ENCODE data around the gene MPHOSPH9. TPM values are rescaled to one million over a fixed set of nuclear protein-coding genes. Genes with fewer than 3 reads are reported as not detected.

Gene MPHOSPH9
- total and polyA plus RNA-seq, 2 of the 13 experiments (the other 11 are each of a cell fraction or from before 2014, with no cell fraction given), result 20.3 to 63.4 TPM

GRCh38 chr12:123142518-123142840 lies 90.5 kb downstream of the MPHOSPH9 start:
- ChIA-PET POLR2A (interaction anchor here (1.1 to 4.2 kb wide), 7 partner anchors 11 to 91 kb away, joined by 3 to 34 read pairs (median 6); partner anchors contain the start of genes MPHOSPH9 and MTRFR), CTCF (ENCODE audit: low intra/inter-chr PET ratio, low total read pairs) (no interaction called here)
- no peak overlapping the region for H2AFZ ChIP-seq (ENCODE audit: low read length)
- DNase-seq (ENCODE audit: low spot score) (no peak), ATAC-seq (no peak), FAIRE-seq (no peak)
- H4K20me1 ChIP-seq (ENCODE audit: insufficient read depth, low read length), result no peaks in the 10 kb centered on the region
- peak overlapping the region; percentile 94 for H3K4me2 ChIP-seq (ENCODE audit: low read depth, low read length)
- no peaks in the 10 kb centered on the region for H3K9me3 ChIP-seq (ENCODE audit: low read length)
- no TSS peak for BruUV-seq (replicated peaks)
- H3K27ac ChIP-seq (ENCODE audit: extremely low read length, insufficient read depth, low read length), result peak overlapping the region; percentile 97
- H3K27me3 ChIP-seq (ENCODE audit: control insufficient read depth in 1 of 2, insufficient read depth in 2 of 2, low read length in 2 of 2), result no peaks in the 10 kb centered on the region
- in situ Hi-C loops (cut with HindIII; ENCODE audit: extremely low pct_ligation_motif_present, low pct_unique_long_range_greater_than_20kb), result no loop called here
- TF ChIP-seq ZNF788 (CRISPR knock-in tag; IDR thresholded peaks at IDR 0.05; ENCODE audit: borderline replicate concordance) (no peak), ZFX (CRISPR knock-in tag; IDR thresholded peaks at IDR 0.05; ENCODE audit: low read depth) (peak; percentile 26; the same call in 1 of the 2 replicates)
- intact Hi-C loops (cut with micrococcal nuclease; ENCODE audit: unreplicated experiment), result loop anchor here (5.0 kb wide), 1 partner anchor 50 kb away; no protein-coding TSS in a partner anchor
- peaks cover 0 to 3% of the 10 kb centered on the region in 2 experiments; a peak in 2 of 5 replicates for H3K36me3 ChIP-seq (replicated peaks in 1 of 2; ENCODE audit: control insufficient read depth in 1 of 2, insufficient read depth in 2 of 2, low read length in 2 of 2)
- 65% methylated on average over 5 of the region's 5 CpGs for WGBS (ENCODE audit: low lambda C conversion rate)
- peak overlapping the region; percentile 77 for H3K9ac ChIP-seq (ENCODE audit: insufficient read depth, low read depth, low read length)
- H3K4me1 ChIP-seq (ENCODE audit: insufficient read depth, low read length), result peaks cover 74% of the 10 kb centered on the region
- H3K79me2 ChIP-seq (ENCODE audit: insufficient read depth, low read length), result peaks cover 50% of the 10 kb centered on the region
- peak overlapping the region in 2 of 3 experiments; percentile 43 to 71; a peak in 3 of 6 replicates for H3K4me3 ChIP-seq (replicated peaks in 1 of 3; ENCODE audit: insufficient read depth in 1 of 3, low read depth in 2 of 3, low read length in 3 of 3)

- CTCF ChIA-PET (ENCODE audit: low intra/inter-chr PET ratio, low total read pairs), result no interaction called here
- H3K4me3 ChIP-seq (replicated peaks in 1 of 3; ENCODE audit: insufficient read depth in 1 of 3, low read depth in 2 of 3, low read length in 3 of 3), result peak overlapping the region; percentile 43 to 71 (median 46); a peak in 5 of 6 replicates
- H3K27ac ChIP-seq (ENCODE audit: extremely low read length, insufficient read depth, low read length), result peak overlapping the region; percentile 97
- ATAC-seq (peak; percentile 75), DNase-seq (ENCODE audit: low spot score) (peak; percentile 87), FAIRE-seq (peak; percentile 98)
- peaks cover 68% of the 10 kb centered on the region for H3K4me1 ChIP-seq (ENCODE audit: insufficient read depth, low read length)
- intact Hi-C loops (cut with micrococcal nuclease; ENCODE audit: unreplicated experiment), result loop anchor here (5.0 kb wide), 1 partner anchor 50 kb away; no protein-coding TSS in a partner anchor
- BruUV-seq (replicated peaks), result no TSS peak
- peaks cover 51% of the 10 kb centered on the region for H3K79me2 ChIP-seq (ENCODE audit: insufficient read depth, low read length)
- peak overlapping the region; percentile 94 for H3K4me2 ChIP-seq (ENCODE audit: low read depth, low read length)
- H4K20me1 ChIP-seq (ENCODE audit: insufficient read depth, low read length), result no peaks in the 10 kb centered on the region
- no peak overlapping the region for H2AFZ ChIP-seq (ENCODE audit: low read length)
- no peaks in the 10 kb centered on the region for H3K27me3 ChIP-seq (ENCODE audit: control insufficient read depth in 1 of 2, insufficient read depth in 2 of 2, low read length in 2 of 2)
- peaks cover 0 to 3% of the 10 kb centered on the region in 2 experiments; a peak in 3 of 5 replicates for H3K36me3 ChIP-seq (replicated peaks in 1 of 2; ENCODE audit: control insufficient read depth in 1 of 2, insufficient read depth in 2 of 2, low read length in 2 of 2)
- peak overlapping the region; percentile 77 for H3K9ac ChIP-seq (ENCODE audit: insufficient read depth, low read depth, low read length)
- POLR2A ChIA-PET, result interaction anchor here (1.1 to 4.2 kb wide), 11 partner anchors 8 to 91 kb away, joined by 3 to 34 read pairs (median 9); partner anchors contain the start of genes MPHOSPH9 and MTRFR
- in situ Hi-C loops (cut with HindIII; ENCODE audit: extremely low pct_ligation_motif_present, low pct_unique_long_range_greater_than_20kb), result no loop called here
- WGBS (ENCODE audit: low lambda C conversion rate), result 13% methylated on average over 15 of the region's 15 CpGs
- H3K9me3 ChIP-seq (ENCODE audit: low read length), result no peaks in the 10 kb centered on the region
- peak; percentile 44 for TF ChIP-seq UBTF (CRISPR knock-in tag; IDR thresholded peaks at IDR 0.05)
- peak; percentile 79 for TF ChIP-seq TCF7 (IDR thresholded peaks at IDR 0.05; ENCODE audit: low read depth)
- TF ChIP-seq ZNF766 (CRISPR knock-in tag; IDR thresholded peaks at IDR 0.05; ENCODE audit: borderline replicate concordance), result no peak
- peak; percentile 64; the same call in 1 of the 2 replicates for TF ChIP-seq MIXL1 (CRISPR knock-in tag; IDR thresholded peaks at IDR 0.05)
- no peak for TF ChIP-seq GABPA (IDR thresholded peaks at IDR 0.05; ENCODE audit: low read depth, low read length)
- TF ChIP-seq GABPA (CRISPR knock-in tag; IDR thresholded peaks at IDR 0.05; ENCODE audit: low read depth), result no peak
- TF ChIP-seq RXRB (CRISPR knock-in tag; IDR thresholded peaks at IDR 0.05; ENCODE audit: borderline replicate concordance), result peak; percentile 63
- TF ChIP-seq TFDP1 (CRISPR knock-in tag; IDR thresholded peaks at IDR 0.05; ENCODE audit: borderline replicate concordance), result peak; percentile 33; the same call in 1 of the 2 replicates
- peak; percentile 68 to 73 for TF ChIP-seq POLR2A (IDR thresholded peaks at IDR 0.05; ENCODE audit: insufficient read depth in 1 of 2, low read depth in 2 of 2, low read length in 2 of 2)
- TF ChIP-seq, protein P1, sequence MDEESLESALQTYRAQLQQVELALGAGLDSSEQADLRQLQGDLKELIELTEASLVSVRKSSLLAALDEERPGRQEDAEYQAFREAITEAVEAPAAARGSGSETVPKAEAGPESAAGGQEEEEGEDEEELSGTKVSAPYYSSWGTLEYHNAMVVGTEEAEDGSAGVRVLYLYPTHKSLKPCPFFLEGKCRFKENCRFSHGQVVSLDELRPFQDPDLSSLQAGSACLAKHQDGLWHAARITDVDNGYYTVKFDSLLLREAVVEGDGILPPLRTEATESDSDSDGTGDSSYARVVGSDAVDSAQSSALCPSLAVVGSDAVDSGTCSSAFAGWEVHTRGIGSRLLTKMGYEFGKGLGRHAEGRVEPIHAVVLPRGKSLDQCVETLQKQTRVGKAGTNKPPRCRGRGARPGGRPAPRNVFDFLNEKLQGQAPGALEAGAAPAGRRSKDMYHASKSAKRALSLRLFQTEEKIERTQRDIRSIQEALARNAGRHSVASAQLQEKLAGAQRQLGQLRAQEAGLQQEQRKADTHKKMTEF (CRISPR knock-in tag; IDR thresholded peaks at IDR 0.05), result peak; percentile 68; the same call in 1 of the 2 replicates
Observed at GRCh38 chr12:123141615-123142517, 91.1 kb downstream of the MPHOSPH9 start.
